Measurements from ENCODE around the gene SLC25A21. TPM values are rescaled to one million over a fixed set of nuclear protein-coding genes. Genes with fewer than 3 reads are reported as not detected.
"Not testable (repeated sequence)": the region's sequence is repeated elsewhere in the genome, so short reads cannot be mapped to it uniquely, and the experiment has no call there.

The SLC25A21 gene
- total RNA-seq, 4 donors from 2014 or later: 0.39 to 3.3 (median 1.2) TPM

GRCh38 chr14:37147310-37147880 is 25.0 kb downstream of the SLC25A21 start:
- Histone ChIP-seq H3K27ac (replicated peaks in 1 of 4) (no peak overlapping the region), H3K27me3 (no peaks in the 10 kb centered on the region), H3K9me3 (no peaks in the 10 kb centered on the region), H3K4me1 (peaks cover 0 to 6% (median 2%) of the 10 kb centered on the region in 4 donors), H3K4me3 (no peak overlapping the region), H3K36me3 (no peaks in the 10 kb centered on the region)
- intact Hi-C loops (cut with DNase I): loop anchor here (5.0 kb wide), 1 partner anchor 500 kb away; no protein-coding TSS in a partner anchor
- TF ChIP-seq EP300 (IDR thresholded peaks at IDR 0.05) (no peak), POLR2AphosphoS5 (IDR thresholded peaks at IDR 0.05) (no peak), POLR2A (IDR thresholded peaks at IDR 0.05; ENCODE audit: low read depth) (no peak)
- TF ChIP-seq, protein P1, sequence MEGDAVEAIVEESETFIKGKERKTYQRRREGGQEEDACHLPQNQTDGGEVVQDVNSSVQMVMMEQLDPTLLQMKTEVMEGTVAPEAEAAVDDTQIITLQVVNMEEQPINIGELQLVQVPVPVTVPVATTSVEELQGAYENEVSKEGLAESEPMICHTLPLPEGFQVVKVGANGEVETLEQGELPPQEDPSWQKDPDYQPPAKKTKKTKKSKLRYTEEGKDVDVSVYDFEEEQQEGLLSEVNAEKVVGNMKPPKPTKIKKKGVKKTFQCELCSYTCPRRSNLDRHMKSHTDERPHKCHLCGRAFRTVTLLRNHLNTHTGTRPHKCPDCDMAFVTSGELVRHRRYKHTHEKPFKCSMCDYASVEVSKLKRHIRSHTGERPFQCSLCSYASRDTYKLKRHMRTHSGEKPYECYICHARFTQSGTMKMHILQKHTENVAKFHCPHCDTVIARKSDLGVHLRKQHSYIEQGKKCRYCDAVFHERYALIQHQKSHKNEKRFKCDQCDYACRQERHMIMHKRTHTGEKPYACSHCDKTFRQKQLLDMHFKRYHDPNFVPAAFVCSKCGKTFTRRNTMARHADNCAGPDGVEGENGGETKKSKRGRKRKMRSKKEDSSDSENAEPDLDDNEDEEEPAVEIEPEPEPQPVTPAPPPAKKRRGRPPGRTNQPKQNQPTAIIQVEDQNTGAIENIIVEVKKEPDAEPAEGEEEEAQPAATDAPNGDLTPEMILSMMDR (IDR thresholded peaks at IDR 0.05): no peak
- WGBS: 48% methylated on average over 1 of the region's 1 CpG
- DNase-seq (ENCODE audit: extremely low spot score): no peak

GRCh38 chr14:37146438-37146837 is 26.0 kb downstream of the SLC25A21 start:
- H3K27me3 ChIP-seq; H3K27ac ChIP-seq (replicated peaks in 1 of 4); H3K36me3 ChIP-seq; H3K4me3 ChIP-seq; H3K9me3 ChIP-seq; H3K4me1 ChIP-seq; DNase-seq (ENCODE audit: extremely low spot score): not testable (repeated sequence)
- WGBS: 83% methylated on average over 1 of the region's 1 CpG
- intact Hi-C loops (cut with DNase I): loop anchor here (5.0 kb wide), 1 partner anchor 499 kb away; no protein-coding TSS in a partner anchor

DNA sequence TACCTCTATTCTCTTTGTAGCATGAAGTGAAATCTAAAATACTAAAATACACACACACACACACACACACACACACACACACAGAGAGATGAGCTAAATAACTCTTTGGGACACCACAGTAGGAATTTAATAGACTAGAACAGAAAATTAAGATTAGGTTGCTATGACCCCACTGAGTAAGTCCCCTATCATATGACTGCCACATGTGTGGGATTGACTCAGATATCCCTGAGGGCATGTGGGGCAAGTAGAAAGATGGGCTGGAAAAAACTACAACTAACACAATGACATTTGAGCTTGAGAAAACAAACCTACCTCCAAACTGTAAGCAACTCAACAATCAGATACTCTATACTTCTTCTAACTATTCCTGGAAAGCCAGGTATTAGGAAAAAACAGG is 27.0 kb downstream of the SLC25A21 start:
- intact Hi-C loops (cut with DNase I): loop anchor here (5.0 kb wide), 1 partner anchor 498 kb away; no protein-coding TSS in a partner anchor
- Histone ChIP-seq H3K4me1 (peaks cover 0 to 4% (median 2%) of the 10 kb centered on the region in 4 donors), H3K27ac (replicated peaks in 1 of 4) (no peak overlapping the region), H3K27me3 (no peaks in the 10 kb centered on the region), H3K4me3 (no peak overlapping the region), H3K36me3 (no peaks in the 10 kb centered on the region), H3K9me3 (no peaks in the 10 kb centered on the region)
- no peak for TF ChIP-seq POLR2A (IDR thresholded peaks at IDR 0.05; ENCODE audit: low read depth)
- no peak for TF ChIP-seq POLR2AphosphoS5 (IDR thresholded peaks at IDR 0.05)
- no peak for TF ChIP-seq EP300 (IDR thresholded peaks at IDR 0.05)
- TF ChIP-seq, protein P1 (IDR thresholded peaks at IDR 0.05): no peak
- DNase-seq (ENCODE audit: extremely low spot score): no peak

- Histone ChIP-seq H3K27ac (replicated peaks in 1 of 4) (no peak overlapping the region), H3K36me3 (no peaks in the 10 kb centered on the region), H3K27me3 (no peaks in the 10 kb centered on the region), H3K4me3 (no peak overlapping the region), H3K9me3 (no peaks in the 10 kb centered on the region), H3K4me1 (peaks cover 0 to 4% (median 0%) of the 10 kb centered on the region in 4 donors)
- TF ChIP-seq, protein P1 (IDR thresholded peaks at IDR 0.05): no peak
- no peak for TF ChIP-seq EP300 (IDR thresholded peaks at IDR 0.05)
- no peak for TF ChIP-seq POLR2AphosphoS5 (IDR thresholded peaks at IDR 0.05)
- no peak for TF ChIP-seq POLR2A (IDR thresholded peaks at IDR 0.05; ENCODE audit: low read depth)
- DNase-seq (ENCODE audit: extremely low spot score): no peak
- 96% methylated on average over 3 of the region's 3 CpGs for WGBS
- intact Hi-C loops (cut with DNase I): loop anchor here (5.0 kb wide), 1 partner anchor 498 kb away; no protein-coding TSS in a partner anchor
Measured at GRCh38 chr14:37144729-37145363, 27.6 kb downstream of the SLC25A21 start.

DNA sequence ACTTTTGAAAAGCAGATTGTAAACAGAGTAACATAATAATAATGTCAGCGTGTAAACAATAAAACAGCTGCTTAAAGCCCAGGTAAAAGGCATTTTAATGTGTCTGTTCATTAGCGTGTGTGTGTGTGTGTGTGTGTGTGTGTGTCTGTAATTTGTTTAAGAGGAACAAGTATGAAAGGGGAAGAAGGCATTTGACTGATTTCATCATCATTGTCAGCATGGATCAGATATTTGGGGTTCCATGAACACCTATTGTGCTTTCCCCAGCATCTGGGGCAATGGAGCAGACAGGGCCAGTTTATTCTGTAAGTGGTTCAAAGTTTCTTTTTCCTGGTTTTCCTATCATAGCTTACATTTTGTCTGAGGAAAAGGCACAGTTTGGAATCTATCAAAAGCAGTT is 28.9 kb downstream of the SLC25A21 start:
- Histone ChIP-seq H3K27ac (replicated peaks in 1 of 4) (no peak overlapping the region), H3K9me3 (no peaks in the 10 kb centered on the region), H3K4me1 (peaks cover 0 to 4% (median 0%) of the 10 kb centered on the region in 4 donors), H3K36me3 (no peaks in the 10 kb centered on the region), H3K4me3 (no peak overlapping the region), H3K27me3 (no peaks in the 10 kb centered on the region)
- TF ChIP-seq POLR2A (IDR thresholded peaks at IDR 0.05; ENCODE audit: low read depth) (no peak), POLR2AphosphoS5 (IDR thresholded peaks at IDR 0.05) (no peak), EP300 (IDR thresholded peaks at IDR 0.05) (no peak)
- TF ChIP-seq, protein P1 (IDR thresholded peaks at IDR 0.05): no peak
- no peak for DNase-seq (ENCODE audit: extremely low spot score)
- intact Hi-C loops (cut with DNase I): no loop called here
- 79% methylated on average over 2 of the region's 2 CpGs for WGBS
